ENCODE data around the gene FAR2. TPM values are rescaled to one million over a fixed set of nuclear protein-coding genes. Genes with fewer than 3 reads are reported as not detected.
"Not testable (repeated sequence)": the region's sequence is repeated elsewhere in the genome, so short reads cannot be mapped to it uniquely, and the experiment has no call there.

FAR2 gene
- total RNA-seq, 1 donor from 2014 or later = 10.6 TPM

DNA sequence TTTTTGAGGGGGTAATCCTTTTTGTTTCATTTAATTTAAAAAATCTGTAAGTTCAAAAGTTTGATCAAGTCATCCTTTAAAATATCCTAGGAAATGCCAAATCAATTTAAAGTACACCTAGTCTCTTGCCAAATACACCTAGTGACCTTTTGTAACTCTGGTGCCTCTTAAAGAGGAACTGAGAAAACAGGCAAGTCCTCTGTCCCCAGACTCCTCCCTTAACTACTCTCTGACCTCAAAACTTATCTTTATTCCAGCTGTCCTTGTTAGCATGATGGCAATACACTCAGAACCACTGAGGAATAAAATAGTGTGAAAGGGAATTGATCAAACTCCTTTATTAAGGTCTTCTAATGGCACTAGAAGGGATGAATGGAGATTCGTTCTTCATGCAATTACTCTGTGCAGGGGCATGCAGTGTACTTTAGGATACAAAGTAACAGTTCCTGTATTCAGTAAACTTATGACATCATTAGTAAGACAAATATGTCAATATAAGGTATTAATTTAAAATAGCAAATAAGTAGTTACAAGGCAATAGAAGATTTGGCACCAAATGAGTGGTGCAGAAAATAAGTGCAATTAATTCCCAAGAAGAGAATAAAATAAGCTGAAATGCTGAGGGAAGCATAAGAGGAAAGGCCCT is 3.3 kb downstream of the FAR2 start:
- intact Hi-C loops (cut with micrococcal nuclease) = no loop called here

DNA sequence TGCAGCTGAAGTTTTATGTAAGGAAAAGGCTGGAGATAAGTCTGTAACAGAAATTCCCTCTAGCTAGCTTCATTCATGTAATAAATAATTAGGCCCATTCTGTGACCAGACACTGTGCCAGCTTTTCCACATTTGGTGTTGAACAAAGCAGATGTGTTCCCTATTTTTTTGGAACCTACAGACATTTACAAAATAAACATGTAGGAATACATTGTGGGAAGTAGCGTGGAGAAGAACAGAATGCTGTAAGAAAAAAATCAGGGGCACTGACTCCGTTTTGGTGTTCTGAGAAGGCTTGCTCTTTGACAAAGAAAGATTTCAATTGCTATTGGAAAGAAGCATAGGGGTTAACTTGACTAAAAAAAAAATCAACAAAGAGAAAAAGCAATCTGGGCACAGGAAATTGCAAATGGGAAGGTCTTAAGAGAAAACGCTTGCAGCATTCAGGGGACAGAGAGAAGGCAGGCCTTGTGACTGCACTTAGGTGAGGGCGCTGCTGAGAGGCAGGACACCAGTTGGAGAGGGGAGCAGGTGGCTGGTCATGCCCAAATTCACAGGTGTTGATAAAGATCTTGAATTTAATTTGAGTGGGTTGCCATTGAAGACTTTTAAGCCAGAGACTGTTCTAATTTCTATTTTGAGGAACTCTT is 4.0 kb downstream of the FAR2 start:
- intact Hi-C loops (cut with micrococcal nuclease) = no loop called here

DNA sequence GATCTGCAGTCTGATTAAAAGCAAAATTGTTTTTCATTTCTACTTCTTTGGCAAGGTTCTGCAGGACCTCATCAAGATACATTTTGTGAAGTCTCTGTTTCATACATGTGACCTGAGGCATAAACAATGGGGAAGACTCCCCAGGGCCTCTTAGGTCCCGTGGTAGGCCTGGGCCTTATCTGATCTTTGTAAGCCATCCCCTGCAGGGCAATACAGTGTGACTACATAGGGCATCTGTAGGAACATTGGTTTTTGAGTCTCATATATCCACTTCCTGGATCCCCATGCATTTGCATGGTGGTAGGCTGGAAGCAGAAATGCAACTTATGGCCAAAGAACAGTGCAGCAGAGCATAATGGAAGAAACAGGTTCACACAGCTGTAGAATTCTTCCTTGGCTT is 6.0 kb downstream of the FAR2 start:
- intact Hi-C loops (cut with micrococcal nuclease) = no loop called here

DNA sequence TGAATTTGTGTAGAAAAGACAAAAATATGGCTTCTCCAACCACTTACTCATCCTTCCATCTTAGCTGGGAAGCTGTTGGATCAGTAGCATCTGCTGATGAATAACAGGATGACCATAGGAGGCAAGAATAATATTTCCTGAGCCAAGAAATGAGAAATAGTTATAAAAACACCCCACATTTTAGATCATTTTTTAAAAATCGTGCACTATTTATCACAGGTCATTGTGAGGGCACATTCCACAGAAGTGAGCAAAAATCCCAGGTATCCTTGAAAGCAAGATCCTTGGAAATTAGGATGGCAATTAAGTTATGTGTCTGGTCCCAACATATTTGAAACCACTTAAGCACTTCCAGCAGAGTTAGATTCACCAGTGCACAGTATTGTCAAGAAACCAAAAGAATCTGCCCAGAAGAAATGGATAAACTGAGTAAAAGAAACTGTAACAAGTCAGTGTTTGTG is 8.4 kb downstream of the FAR2 start:
- intact Hi-C loops (cut with micrococcal nuclease) = no loop called here

DNA sequence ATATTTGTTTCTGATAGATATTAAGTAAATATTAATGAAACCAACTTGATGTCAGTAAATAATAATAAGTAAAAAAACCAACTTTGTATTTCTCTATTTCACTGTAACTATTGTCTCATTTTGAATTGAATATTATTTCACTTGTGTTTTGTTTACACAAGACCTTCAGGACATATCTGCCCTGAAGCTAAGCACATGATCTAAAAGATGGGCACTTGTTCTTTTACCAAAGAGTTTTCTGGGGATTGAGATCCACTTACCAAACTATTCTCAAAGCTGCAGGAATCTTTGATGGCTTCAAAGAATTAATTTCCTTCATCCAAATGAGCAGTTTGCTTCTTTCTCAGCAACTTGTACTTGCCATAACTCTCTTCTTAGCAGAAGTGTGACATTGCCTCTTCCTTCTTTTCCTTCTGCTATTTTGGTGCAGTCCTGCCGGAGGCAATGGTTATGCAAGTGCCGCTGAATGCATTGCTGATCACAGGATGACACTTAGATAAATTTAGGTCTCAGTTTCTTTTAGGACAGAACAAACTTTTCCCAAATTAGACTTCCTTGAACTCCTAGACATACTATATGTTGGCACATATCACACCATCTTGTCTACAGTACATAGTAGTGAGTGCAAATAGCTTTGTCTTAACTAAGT is 9.2 kb downstream of the FAR2 start:
- intact Hi-C loops (cut with micrococcal nuclease) = no loop called here

DNA sequence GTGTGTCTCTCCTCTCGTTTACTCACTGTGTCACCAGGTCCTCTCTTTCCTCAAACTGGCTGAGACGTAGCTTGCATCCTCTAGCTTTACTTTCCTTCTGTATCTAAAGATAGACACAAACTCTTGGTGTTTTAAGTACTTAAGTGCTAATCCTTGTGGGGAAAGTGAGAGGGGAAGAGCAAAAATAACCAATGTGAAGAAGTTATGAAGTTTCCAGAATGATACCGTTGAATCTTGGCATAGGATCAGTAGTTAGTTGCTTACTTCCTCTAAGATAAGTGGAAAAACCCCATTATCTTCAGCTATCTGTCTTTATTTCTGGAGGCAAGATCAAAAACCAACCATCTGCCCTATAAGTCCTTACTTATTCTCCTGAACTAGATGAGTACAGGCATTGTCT is 10.6 kb downstream of the FAR2 start:
- intact Hi-C loops (cut with micrococcal nuclease) = no loop called here

DNA sequence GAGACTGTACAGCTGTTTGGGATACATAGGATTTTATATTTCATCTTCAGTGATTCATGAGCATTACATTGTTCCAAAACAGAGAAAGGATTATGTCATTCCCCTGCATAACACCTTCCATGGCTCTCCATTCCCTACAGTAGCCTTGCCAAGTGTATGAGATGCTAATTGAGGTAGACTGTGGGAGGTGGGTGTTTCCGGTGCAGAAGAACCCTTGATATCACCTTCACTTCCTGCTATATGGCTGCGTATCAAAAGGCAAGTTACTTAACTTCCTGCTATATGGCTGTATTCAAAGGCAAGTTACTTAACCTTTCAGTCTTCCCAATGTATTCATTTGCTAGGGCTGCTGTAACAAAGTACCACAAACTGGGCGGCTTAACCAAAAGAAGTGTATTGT is 11.2 kb downstream of the FAR2 start:
- intact Hi-C loops (cut with micrococcal nuclease) = no loop called here

DNA sequence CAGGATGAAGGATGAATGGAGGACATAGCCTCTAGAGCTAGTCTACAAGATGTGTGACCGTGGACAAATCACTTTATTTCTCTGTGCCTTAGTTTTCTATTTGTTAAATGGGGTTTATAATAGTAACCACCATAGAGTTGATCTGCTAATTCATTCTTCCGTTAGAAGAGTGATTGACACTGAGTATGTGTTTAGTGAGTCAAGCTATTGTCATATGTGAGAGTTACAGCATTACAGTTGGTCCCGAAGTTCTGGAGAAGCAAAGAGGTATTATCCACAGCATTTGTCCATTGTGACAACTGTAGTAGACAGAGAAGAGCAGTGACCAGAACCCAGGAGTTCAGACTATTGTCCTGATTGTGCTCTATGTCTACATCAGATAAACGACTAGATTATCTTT is 14.1 kb downstream of the FAR2 start:
- intact Hi-C loops (cut with micrococcal nuclease) = no loop called here

DNA sequence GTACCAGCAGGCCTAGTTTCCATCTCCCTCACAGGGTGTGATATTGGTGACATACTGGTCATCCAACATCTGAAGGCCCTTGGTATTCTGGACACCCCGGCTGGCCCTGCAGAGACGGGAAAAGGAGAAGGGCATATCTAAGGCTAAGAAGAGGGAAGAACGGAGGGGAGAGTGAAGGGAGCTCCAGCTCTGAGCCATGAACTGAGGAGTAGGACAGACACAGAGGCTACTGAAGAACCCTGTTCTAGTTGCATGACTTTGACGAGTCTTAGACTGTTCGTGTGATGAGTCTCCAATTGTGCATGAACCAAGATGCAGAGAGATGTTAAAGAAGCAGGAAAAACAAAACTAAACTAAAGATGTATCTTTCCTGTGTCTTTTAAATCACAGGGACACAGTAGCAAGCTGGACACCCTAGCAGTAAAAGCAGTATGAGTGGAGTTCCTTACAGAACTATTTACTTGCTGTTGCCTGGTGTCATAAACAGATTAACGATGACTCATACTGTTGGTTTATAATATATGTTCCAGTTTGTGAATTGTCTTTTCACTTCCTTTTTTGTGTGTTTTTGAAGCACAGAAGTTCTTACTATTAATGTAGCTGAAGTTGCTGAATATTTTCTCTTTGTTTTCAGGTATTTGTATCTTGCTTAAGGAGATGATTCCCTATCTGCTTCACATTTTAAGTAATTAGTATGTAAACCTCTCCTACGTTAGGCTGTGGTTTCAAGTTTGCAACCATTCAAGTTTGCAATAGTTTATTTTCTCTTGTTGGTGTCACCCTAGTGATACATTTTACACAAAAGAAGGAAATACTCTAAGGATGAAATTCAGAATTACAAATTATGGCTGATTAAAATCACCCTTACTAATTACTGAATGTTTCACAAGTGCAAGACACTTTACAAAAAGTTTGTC is 15.7 kb downstream of the FAR2 start:
- intact Hi-C loops (cut with micrococcal nuclease) = loop anchor here (1.0 kb wide), 1 partner anchor 15 kb away; the partner anchor contains the start of gene FAR2

DNA sequence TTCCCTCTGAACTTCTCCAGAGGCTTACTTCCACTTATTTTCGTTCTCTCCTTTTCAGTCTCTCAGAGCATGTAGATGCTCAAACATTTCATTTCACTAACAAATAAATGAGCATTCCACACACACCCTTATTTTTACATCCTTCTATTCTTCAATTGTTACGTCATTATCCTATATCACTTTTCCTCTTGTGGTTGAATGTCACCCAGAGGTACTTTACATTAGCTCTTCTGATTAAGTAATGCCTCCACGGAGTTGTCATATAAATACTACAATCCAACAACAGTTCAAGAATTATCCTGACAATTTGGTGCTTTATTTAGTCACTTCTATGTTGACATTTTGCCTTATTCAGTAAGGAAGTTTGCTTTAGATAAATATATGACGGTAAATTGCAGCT is 18.4 kb downstream of the FAR2 start:
- intact Hi-C loops (cut with micrococcal nuclease) = no loop called here

DNA sequence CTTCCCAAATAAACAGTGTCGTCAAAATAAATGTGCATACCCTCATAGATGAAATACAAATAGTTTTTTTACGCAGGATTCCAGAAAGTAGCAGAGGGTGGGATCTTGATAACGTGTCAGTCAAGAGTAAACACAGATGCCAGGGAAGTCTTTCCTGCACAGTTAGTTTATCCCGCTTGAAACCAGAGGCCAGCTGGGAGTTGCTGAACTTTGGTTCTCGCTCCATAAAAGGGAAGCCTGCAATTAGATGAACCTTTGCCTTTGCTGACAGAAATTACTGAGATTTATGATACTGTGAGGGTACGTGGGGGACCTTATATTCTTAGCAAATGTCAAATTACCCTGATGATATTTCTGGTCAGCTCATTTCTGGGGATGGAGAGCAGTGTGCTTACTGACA is 18.9 kb downstream of the FAR2 start:
- intact Hi-C loops (cut with micrococcal nuclease) = no loop called here

DNA sequence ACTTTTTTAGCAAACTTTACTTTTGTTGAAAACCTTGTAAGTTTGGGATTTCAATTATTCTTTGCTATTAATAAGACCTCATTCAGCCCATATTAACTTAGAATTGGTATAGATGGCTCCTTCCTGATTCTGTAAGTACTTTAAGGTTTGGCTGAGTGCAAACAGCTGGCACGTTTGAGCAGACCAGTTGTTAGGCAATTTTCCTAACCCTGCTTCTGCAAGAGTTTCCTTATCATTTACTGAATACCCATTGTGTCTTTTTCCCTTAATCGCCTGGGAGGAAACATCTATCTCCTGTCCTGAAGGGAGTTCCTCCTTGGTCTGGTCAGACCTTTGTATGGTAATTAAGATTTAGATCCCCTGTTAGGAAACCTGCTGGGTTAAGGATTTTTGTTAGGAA is 20.9 kb downstream of the FAR2 start:
- intact Hi-C loops (cut with micrococcal nuclease) = not testable (repeated sequence)

DNA sequence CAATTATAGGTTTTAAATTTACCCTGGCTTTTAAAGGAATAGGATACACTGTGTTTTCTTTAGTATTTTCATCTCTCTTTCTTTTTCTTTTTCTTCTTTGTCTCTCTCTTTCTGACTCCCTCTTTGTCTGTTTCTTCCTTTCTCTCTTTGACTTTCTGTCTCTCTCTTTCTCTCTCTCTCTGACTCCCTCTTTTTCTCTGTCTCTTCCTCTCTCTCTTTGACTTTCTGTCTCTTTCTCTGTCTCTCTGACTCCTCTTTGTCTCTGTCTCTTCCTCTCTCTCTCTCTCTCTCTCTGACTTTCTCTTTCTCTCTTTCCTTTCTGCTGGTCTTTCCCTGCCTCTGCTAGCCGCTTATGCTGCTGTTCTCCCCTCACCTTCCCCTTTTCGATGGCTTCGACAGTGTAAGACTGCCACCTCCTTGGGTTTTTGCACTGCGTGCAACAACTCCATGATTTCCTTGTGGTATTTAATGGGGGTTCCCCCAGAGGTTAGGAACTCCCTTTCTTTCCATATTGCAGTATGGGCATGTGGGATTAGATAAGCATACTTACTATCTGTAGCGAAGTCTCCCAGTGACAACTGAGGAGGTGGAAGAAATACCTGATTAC is 21.5 kb downstream of the FAR2 start:
- intact Hi-C loops (cut with micrococcal nuclease) = not testable (repeated sequence)

DNA sequence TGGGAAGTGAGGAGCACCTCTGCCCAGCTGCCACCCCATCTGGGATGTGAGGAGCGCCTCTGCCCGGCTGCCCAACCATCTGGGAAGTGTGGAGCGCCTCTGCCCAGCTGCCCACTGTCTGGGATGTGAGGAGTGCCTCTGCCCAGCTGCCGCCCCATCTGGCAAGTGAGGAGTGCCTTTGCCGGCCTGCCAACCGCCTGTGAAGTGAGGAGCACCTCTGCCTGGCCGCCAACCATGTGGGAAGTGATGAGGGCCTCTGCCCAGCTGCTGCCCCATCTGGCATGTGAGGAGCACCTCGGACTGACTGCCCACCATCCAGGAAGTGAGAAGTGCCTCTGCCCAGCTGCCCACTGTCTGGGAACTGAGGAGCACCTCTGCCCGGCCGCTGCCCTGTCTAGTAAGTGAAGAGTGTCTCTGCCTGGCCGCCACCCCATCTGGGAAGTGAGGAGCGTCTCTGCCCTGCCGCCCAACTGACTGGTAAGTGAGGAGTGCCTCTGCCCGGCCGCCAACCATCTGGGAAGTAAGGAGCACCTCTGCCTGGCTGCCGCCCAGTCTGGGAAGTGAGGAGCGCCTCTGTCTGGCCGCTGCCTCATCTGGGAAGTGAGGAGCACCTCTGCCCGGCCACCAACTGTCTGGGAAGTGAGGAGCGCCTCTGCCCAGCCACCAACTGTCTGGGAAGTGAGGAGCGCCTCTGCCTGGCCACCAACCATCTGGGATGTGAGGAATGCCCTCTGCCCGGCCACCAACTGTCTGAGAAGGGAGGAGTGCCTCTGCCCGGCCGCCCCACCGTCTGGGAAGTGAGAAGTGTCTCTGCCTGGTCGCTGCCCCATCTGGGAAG is 22.6 kb downstream of the FAR2 start:
- intact Hi-C loops (cut with micrococcal nuclease) = no loop called here

DNA sequence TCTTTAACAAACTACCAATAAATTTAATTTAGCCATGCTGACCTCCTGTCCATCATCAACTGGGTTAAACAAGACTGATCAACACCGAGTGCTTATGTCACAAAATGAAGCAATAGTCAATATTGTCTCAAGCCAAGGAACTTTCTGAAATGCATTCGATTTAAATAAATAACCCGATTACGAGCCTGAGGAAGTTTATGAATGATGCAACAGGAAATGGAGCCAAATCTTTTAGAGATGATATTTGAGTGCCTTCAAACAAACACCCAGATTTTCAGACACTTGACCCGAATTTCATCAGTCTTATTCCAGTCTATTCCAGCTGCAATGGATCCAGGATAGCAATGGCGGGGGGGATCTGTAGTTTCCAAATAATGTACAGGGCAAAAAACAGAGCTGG is 27.9 kb downstream of the FAR2 start:
- intact Hi-C loops (cut with micrococcal nuclease) = no loop called here

DNA sequence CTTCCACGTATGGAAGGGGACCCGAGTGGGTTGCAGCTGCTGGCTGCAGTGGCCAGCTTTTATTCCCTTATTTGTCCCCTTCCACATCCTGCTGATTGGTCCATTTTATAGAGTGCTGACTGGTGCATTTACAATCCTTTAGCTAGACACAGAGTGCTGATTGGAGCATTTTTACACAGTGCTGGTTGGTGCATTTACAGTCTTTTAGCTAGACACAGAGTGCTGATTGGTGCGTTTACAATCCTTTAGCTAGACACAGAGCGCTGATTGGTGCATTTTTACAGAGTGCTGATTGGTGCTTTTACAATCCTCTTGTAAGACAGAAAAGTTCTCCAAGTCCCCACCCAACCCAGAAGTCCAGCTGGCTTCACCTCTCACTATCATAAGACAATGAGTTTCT is 33.2 kb downstream of the FAR2 start:
- intact Hi-C loops (cut with micrococcal nuclease) = not testable (repeated sequence)

DNA sequence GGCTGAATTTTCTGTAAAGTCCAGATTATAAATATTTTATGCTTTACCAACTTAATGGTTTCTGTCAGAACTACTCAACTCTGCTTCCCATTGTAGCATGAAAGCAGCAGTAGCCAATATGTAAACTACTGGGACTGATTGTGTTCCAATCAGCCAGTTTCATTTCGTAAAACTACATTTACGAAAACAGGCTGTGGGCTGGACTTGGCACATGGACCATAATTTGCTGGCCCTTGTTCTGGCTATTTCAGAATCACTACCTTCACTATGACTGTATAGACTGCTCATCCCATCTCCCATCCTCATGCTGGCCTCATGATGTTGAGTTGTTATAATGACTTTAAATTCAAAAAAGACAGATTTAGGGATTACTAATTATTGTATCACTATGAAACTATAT is 38.7 kb downstream of the FAR2 start:
- intact Hi-C loops (cut with micrococcal nuclease) = no loop called here

DNA sequence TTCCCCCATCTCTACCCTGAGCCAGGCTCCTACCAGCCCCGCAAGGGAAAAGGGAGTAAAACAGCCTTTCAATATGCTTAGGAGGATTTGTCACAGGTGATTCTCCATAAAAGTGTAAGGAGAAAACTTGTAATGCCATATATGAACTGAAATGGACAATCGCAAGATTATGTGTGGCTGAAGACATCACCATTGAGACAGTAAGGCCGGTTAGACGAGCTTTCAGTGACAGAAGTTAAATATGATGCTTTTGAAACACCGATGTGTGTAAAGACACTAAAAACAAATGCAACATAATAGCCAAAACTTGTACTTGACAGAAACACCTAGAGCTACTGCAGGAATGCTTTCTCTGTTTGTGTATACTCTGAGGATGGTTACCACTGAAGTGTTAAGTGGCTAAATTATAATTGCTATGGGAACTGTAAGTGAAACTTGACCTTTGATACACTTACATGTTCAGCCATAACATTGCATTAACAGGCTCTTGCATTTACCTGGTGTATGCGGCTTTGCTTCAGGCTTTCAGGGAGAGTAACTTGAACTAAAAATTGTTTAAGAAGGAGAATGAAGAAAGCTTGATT is 42.3 kb downstream of the FAR2 start:
- intact Hi-C loops (cut with micrococcal nuclease) = no loop called here

DNA sequence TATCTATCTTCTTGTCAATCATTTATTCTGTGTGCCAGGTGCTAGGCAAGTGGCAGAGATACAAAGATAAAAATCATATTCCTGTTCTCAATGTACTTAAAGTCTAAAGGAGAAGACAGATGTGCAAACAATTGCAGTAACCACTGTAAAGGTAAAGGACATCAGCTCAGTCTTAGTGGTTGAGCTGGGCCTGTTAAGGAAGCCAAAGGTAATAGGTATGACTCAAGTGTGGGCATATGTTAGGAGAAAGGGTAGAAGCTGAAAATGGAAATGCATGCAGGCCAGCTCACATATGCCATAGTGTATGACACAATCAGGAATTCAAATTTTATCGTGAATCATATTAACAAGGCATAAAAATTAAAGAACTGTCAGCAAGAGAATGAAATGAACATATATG is 49.8 kb downstream of the FAR2 start:
- intact Hi-C loops (cut with micrococcal nuclease) = no loop called here

DNA sequence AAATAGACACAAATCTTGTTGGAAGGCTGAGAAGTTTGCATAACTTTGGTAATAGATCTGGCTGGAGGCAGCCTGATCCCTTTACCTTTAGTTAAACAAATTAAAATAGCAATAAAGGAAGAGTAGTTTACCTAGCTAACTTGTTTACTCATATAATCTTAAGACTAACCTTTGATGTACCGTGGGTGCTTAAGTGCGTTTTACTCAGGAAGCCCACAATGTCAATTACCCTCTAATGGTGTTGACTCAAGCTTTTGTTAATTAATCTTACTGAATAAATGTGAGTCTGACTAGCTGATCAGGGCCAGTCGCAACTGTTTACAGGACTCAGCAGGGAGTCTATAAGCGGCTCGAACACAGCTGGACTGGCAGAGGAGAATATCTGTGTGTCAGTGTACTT is 51.5 kb downstream of the FAR2 start:
- intact Hi-C loops (cut with micrococcal nuclease) = no loop called here
